GM12878 (cell line): Measurements from ENCODE around the gene SAP30L. TPM values are rescaled to one million over a fixed set of nuclear protein-coding genes. Genes with fewer than 3 reads are reported as not detected.

Source experiments
- ATAC-seq: fragments of 200-7000 bp; cut with Tn5 transposase; 3 replicates; pipeline ENCODE4 v1.9.1; 2020; ENCODE audit warnings: mild to moderate bottlenecking, moderate library complexity
- BruUV-seq: library from RNA; stranded (reverse); fragments of 400-500 nt; replicated peaks from 2 replicates; lab custom pipeline; 2021; lab: Mats Ljungman, UMichigan
- CTCF ChIA-PET: fragments of 300-600 bp; sonication (Branson Sonifier 250); formaldehyde crosslinking; extraction: SDS; loops from one replicate; lab custom pipeline; 2021; ENCODE audit warnings: inconsistent platforms; lab: Yijun Ruan, JAX
- POLR2A ChIA-PET: fragments of 350-600 bp; formaldehyde crosslinking; extraction: SDS; loops from one replicate; lab custom pipeline; 2021; ENCODE audit warnings: inconsistent platforms; lab: Charles Lee
- RAD21 ChIA-PET: fragments of 300-600 bp; sonication (Branson Sonifier 250); formaldehyde crosslinking; loops from one replicate; lab custom pipeline; 2023; ENCODE audit warnings: antibody characterized with exemption; ENCODE audit not compliant: unreplicated experiment; lab: Charles Lee
- SMC1A ChIA-PET: fragments of 300-600 bp; sonication (Branson Sonifier 250); formaldehyde crosslinking; loops from one replicate; lab custom pipeline; 2023; ENCODE audit not compliant: unreplicated experiment, uncharacterized antibody; lab: Charles Lee
- DNase-seq: peaks from one replicate; pipeline ENCODE4 v3.0.0-alpha.2; 2011; ENCODE audit warnings: low read depth, low spot score
- FAIRE-seq: peaks from 3 replicates; lab custom pipeline; 2011; peaks lifted over from hg19 to GRCh38; lab: Jason Lieb, UNC
- H2AFZ ChIP-seq: 2 replicates; pipeline ENCODE4 v1.6.0; 2011; ENCODE audit warnings: low read depth, low read length, control low read depth; ENCODE audit not compliant: control insufficient read depth
- H3K27ac ChIP-seq: 2 replicates; pipeline ENCODE4 v1.5.1; 2011; ENCODE audit warnings: control low read depth; ENCODE audit not compliant: control insufficient read depth, insufficient read depth
- H3K27me3 ChIP-seq, 2 experiments: replicated peaks in 1 of 2; 2 replicates each; pipeline versions ENCODE4 v1.6.0 to v1.6.1; 2011; ENCODE audit warnings: low read length in 1 of 2; ENCODE audit not compliant: control insufficient read depth in 2 of 2, insufficient read depth in 2 of 2
- H3K36me3 ChIP-seq, 2 experiments: 2 replicates each; pipeline ENCODE4 v1.5.1; 2011; ENCODE audit warnings: low read length in 1 of 2; ENCODE audit not compliant: control insufficient read depth in 2 of 2, insufficient read depth in 2 of 2
- H3K4me1 ChIP-seq: 2 replicates; pipeline ENCODE4 v1.6.1; 2011; ENCODE audit warnings: mild to moderate bottlenecking, low read length, moderate library complexity, mixed read lengths; ENCODE audit not compliant: control insufficient read depth, insufficient read depth
- H3K4me2 ChIP-seq: 2 replicates; pipeline ENCODE4 v1.6.0; 2011; ENCODE audit warnings: control low read depth; ENCODE audit not compliant: control insufficient read depth, insufficient read depth
- H3K4me3 ChIP-seq: fragments of 200-600 bp; sonication (generic); 2 replicates; pipeline ENCODE4 v1.5.1; 2016
- H3K79me2 ChIP-seq: 2 replicates; pipeline ENCODE4 v1.6.0; 2011; ENCODE audit warnings: low read length; ENCODE audit not compliant: control insufficient read depth, insufficient read depth
- H3K9ac ChIP-seq: 2 replicates; pipeline ENCODE4 v1.8.0; 2011; ENCODE audit warnings: low read length, control low read depth, mixed read lengths; ENCODE audit not compliant: control insufficient read depth, insufficient read depth
- H3K9me3 ChIP-seq: replicated peaks from 3 replicates; pipeline ENCODE4 v1.5.1; 2011; ENCODE audit warnings: mild to moderate bottlenecking, low read length; ENCODE audit not compliant: control insufficient read depth, insufficient read depth
- H4K20me1 ChIP-seq: 2 replicates; pipeline ENCODE4 v1.6.0; 2011; ENCODE audit not compliant: control insufficient read depth, insufficient read depth
- CBX3 ChIP-seq: fragments of 200-600 bp; sonication (generic); IDR thresholded peaks from 2 replicates; pipeline ENCODE4 v1.6.1; 2016; ENCODE audit warnings: low read depth, borderline replicate concordance
- EGR1 ChIP-seq, 2 experiments: IDR thresholded peaks; 1 replicate in 1 of 2; 2 replicates in 1 of 2; pipeline ENCODE4 v1.6.1; 2011 to 2012; ENCODE audit warnings: low read depth in 2 of 2, low read length in 2 of 2, borderline replicate concordance in 1 of 2, mild to moderate bottlenecking in 1 of 2, moderate library complexity in 1 of 2
- FOS ChIP-seq: IDR thresholded peaks from 3 replicates; pipeline ENCODE4 v1.6.1; 2011; ENCODE audit warnings: borderline replicate concordance; ENCODE audit not compliant: insufficient read length; ENCODE audit errors: extremely low read depth
- IKZF1 ChIP-seq: fragments of 450-650 bp; conservative IDR thresholded peaks from 2 replicates; pipeline ENCODE4 v1.6.1; 2017; ENCODE audit warnings: antibody characterized with exemption, mild to moderate bottlenecking
- IRF4 ChIP-seq: IDR thresholded peaks from 2 replicates; pipeline ENCODE4 v1.6.1; 2011; ENCODE audit warnings: low read depth, low read length
- JUND ChIP-seq: IDR thresholded peaks from 2 replicates; pipeline ENCODE4 v1.6.1; 2012; ENCODE audit warnings: low read depth, mild to moderate bottlenecking, low read length, improper control_type of control experiment, moderate library complexity
- KAT2A ChIP-seq: conservative IDR thresholded peaks from 2 replicates; pipeline ENCODE4 v1.6.1; 2011; ENCODE audit warnings: low read depth, low read length; ENCODE audit not compliant: control insufficient read depth
- RAD21 ChIP-seq: IDR thresholded peaks from 2 replicates; pipeline ENCODE4 v1.6.1; 2011; ENCODE audit warnings: mild to moderate bottlenecking, low read depth, low read length, moderate library complexity; ENCODE audit not compliant: insufficient read depth
- SP1 ChIP-seq: IDR thresholded peaks from one replicate; pipeline ENCODE4 v1.6.1; 2011; ENCODE audit warnings: low read depth, low read length
- WGBS: methylation state at CpG from one replicate; pipeline ENCODE4 v1.1.6; 2016; ENCODE audit warnings: low lambda C conversion rate; ENCODE audit not compliant: insufficient replicate concordance, insufficient coverage; ENCODE audit errors: missing lambda C conversion rate; 5-methylcytosine and 5-hydroxymethylcytosine counted together
- in situ Hi-C: fragments of 300-500 bp; cut with MboI; formaldehyde crosslinking; loops from 9 replicates; pipeline ENCODE4 v1.14.3; 2018; ENCODE audit warnings: mixed read lengths
- intact Hi-C: fragments of 100-400 bp; cut with micrococcal nuclease; formaldehyde crosslinking; loops from one replicate; pipeline ENCODE4 v1.14.2; 2022; ENCODE audit not compliant: unreplicated experiment
- polyA plus RNA-seq, 11 experiments: library from polyadenylated mRNA; depleted of rRNA in 4 of 11; unstranded in 6 of 11; stranded (reverse) in 5 of 11; fragments of >200 nt; fragmentation: Nextera tagmentation in 4 of 11; fragmentation: Illumina TruSeq in 1 of 11; extraction: Ambion mirVana in 4 of 11; extraction: Trizol in 1 of 11; gene quantifications; 1 replicate in 1 of 11; 2 replicates in 10 of 11; pipeline versions ENCODE4 v1.2.1 to v1.2.3, GENCODE V29; 2011 to 2016; ENCODE audit warnings: inconsistent platforms in 2 of 11, missing spikeins in 2 of 11, low read depth in 1 of 11
- total RNA-seq, 4 experiments: library from RNA; depleted of rRNA in 3 of 4; stranded (reverse); fragments of >200 nt in 3 of 4; fragmentation: Illumina TruSeq in 1 of 4; extraction: Trizol in 1 of 4; gene quantifications; 2 replicates each; pipeline versions ENCODE4 v1.2.1 to v1.2.3, GENCODE V29; 2013 to 2021
- TF ChIP-seq, protein P1 (sequence below): fragments of 450-650 bp; formaldehyde crosslinking; IDR thresholded peaks from 2 replicates; pipeline ENCODE4 v1.4.0; 2022; ENCODE audit warnings: mild to moderate bottlenecking, moderate library complexity
- TF ChIP-seq, protein P2 (sequence below): IDR thresholded peaks from 2 replicates; pipeline ENCODE4 v1.6.1; 2011; ENCODE audit warnings: borderline replicate concordance, low read depth, mild to moderate bottlenecking, moderate library complexity, mixed read lengths, low read length; ENCODE audit not compliant: insufficient read depth; ENCODE audit errors: extremely low read length
- TF ChIP-seq, protein P3 (sequence below): fragments of 450-650 bp; IDR thresholded peaks from 2 replicates; pipeline ENCODE4 v1.6.1; 2017; ENCODE audit warnings: borderline replicate concordance

Gene SAP30L
- total and polyA plus RNA-seq, 10 of the 15 experiments (the other 5 are each of a cell fraction or from before 2014, with no cell fraction given) = 2.4 to 36.8 (median 15.7) TPM

DNA sequence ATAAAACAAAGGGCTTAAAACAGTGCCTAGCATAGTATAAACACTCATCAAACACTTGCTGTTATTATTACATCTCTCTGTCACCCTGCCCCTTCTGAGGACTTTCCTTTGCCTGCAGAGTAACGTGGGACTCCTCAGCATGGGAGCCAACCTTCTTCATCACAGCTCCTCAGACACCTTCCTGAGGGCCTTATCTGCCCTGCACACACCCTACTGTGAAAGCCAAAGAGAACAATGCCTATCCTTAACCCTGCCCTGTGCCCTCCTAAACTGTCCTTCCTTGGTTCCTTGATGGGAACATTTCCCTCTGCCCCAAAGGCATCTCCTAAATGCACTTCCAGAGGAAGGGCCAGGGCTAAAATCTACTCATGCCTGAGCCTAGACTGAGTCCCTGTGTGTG is 52.8 kb downstream of the SAP30L start:
- FAIRE-seq = no peak
- Histone ChIP-seq H3K9me3 (no peaks in the 10 kb centered on the region), H3K4me3 (no peak overlapping the region), H3K9ac (no peak overlapping the region), H3K36me3 (no peaks in the 10 kb centered on the region), H2AFZ (no peak overlapping the region), H3K27ac (no peak overlapping the region), H3K4me2 (no peak overlapping the region), H4K20me1 (no peaks in the 10 kb centered on the region), H3K4me1 (peaks cover 29% of the 10 kb centered on the region), H3K27me3 (no peaks in the 10 kb centered on the region), H3K79me2 (no peaks in the 10 kb centered on the region)
- TF ChIP-seq JUND (no peak), IRF4 (no peak), KAT2A (no peak), CBX3 (no peak), IKZF1 (no peak), FOS (no peak), EGR1 (IDR thresholded peaks at IDR 0.05; ENCODE audit: borderline replicate concordance in 1 of 2, low read depth in 2 of 2, low read length in 2 of 2) (no peak), RAD21 (no peak), SP1 (no peak)
- TF ChIP-seq, protein P1, sequence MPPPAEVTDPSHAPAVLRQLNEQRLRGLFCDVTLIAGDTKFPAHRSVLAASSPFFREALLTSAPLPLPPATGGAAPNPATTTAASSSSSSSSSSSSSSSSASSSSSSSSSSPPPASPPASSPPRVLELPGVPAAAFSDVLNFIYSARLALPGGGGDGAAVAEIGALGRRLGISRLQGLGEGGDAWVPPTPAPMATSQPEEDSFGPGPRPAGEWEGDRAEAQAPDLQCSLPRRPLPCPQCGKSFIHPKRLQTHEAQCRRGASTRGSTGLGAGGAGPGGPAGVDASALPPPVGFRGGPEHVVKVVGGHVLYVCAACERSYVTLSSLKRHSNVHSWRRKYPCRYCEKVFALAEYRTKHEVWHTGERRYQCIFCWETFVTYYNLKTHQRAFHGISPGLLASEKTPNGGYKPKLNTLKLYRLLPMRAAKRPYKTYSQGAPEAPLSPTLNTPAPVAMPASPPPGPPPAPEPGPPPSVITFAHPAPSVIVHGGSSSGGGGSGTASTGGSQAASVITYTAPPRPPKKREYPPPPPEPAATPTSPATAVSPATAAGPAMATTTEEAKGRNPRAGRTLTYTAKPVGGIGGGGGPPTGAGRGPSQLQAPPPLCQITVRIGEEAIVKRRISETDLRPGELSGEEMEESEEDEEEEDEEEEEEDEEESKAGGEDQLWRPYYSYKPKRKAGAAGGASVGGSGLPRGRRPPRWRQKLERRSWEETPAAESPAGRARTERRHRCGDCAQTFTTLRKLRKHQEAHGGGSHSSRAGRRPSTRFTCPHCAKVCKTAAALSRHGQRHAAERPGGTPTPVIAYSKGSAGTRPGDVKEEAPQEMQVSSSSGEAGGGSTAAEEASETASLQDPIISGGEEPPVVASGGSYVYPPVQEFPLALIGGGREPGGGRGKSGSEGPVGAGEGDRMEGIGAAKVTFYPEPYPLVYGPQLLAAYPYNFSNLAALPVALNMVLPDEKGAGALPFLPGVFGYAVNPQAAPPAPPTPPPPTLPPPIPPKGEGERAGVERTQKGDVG = no peak
- TF ChIP-seq, protein P2, sequence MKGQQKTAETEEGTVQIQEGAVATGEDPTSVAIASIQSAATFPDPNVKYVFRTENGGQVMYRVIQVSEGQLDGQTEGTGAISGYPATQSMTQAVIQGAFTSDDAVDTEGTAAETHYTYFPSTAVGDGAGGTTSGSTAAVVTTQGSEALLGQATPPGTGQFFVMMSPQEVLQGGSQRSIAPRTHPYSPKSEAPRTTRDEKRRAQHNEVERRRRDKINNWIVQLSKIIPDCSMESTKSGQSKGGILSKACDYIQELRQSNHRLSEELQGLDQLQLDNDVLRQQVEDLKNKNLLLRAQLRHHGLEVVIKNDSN = no peak
- TF ChIP-seq, protein P3, sequence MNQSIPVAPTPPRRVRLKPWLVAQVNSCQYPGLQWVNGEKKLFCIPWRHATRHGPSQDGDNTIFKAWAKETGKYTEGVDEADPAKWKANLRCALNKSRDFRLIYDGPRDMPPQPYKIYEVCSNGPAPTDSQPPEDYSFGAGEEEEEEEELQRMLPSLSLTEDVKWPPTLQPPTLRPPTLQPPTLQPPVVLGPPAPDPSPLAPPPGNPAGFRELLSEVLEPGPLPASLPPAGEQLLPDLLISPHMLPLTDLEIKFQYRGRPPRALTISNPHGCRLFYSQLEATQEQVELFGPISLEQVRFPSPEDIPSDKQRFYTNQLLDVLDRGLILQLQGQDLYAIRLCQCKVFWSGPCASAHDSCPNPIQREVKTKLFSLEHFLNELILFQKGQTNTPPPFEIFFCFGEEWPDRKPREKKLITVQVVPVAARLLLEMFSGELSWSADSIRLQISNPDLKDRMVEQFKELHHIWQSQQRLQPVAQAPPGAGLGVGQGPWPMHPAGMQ = no peak
- BruUV-seq = no TSS peak
- SMC1A ChIA-PET = interaction anchor here (1.1 to 8.9 kb wide), 4 partner anchors 12 to 22 kb away, joined by 4 to 108 read pairs (median 4); no protein-coding TSS in a partner anchor
- POLR2A ChIA-PET = no interaction called here
- intact Hi-C loops = no loop called here
- no peak for ATAC-seq
- WGBS = 100% methylated on average over 1 of the region's 1 CpG
- CTCF ChIA-PET = interaction anchor here (0.6 to 3.4 kb wide), 4 partner anchors 10 to 1989 kb away, joined by 3 to 29 read pairs (median 4); no protein-coding TSS in a partner anchor
- RAD21 ChIA-PET = no interaction called here
- in situ Hi-C loops = no loop called here
- no peak for DNase-seq
